KMS-11 (cell line): ENCODE measurements around the gene CDK17.

Experiments
- H2AFZ ChIP-seq: fragments of 200-600 bp; sonication (generic); 2 replicates; pipeline ENCODE4 v1.6.1; 2016; ENCODE audit warnings: antibody characterized with exemption, mixed run types, low read depth
- H3K27ac ChIP-seq: fragments of 200-600 bp; sonication (generic); 2 replicates; pipeline ENCODE4 v1.6.1; 2016; ENCODE audit warnings: mild to moderate bottlenecking, mixed run types
- H3K27me3 ChIP-seq: fragments of 200-600 bp; sonication (generic); 2 replicates; pipeline ENCODE4 v1.6.1; 2017; ENCODE audit warnings: mild to moderate bottlenecking, low read depth, mixed run types, moderate library complexity; ENCODE audit not compliant: insufficient read depth
- H3K36me3 ChIP-seq: fragments of 200-600 bp; sonication (generic); 2 replicates; pipeline ENCODE4 v1.6.1; 2017; ENCODE audit warnings: mild to moderate bottlenecking, mixed run types; ENCODE audit not compliant: insufficient read depth
- H3K4me1 ChIP-seq: fragments of 200-600 bp; sonication (generic); 2 replicates; pipeline ENCODE4 v1.6.1; 2016; ENCODE audit warnings: mild to moderate bottlenecking, low read depth, mixed run types; ENCODE audit not compliant: poor library complexity, severe bottlenecking
- H3K4me2 ChIP-seq: fragments of 200-600 bp; sonication (generic); 2 replicates; pipeline ENCODE4 v1.7.0; 2016; ENCODE audit warnings: mild to moderate bottlenecking, mixed run types
- H3K4me3 ChIP-seq: fragments of 200-600 bp; sonication (generic); IDR thresholded peaks from 2 replicates; pipeline ENCODE4 v1.6.1; 2017; ENCODE audit warnings: low read depth, low read length, mixed read lengths; ENCODE audit not compliant: insufficient read depth
- H3K79me2 ChIP-seq: fragments of 200-600 bp; sonication (generic); 2 replicates; pipeline ENCODE4 v1.6.1; 2016; ENCODE audit warnings: low read depth, mixed run types; ENCODE audit not compliant: insufficient read depth
- H3K9ac ChIP-seq: fragments of 200-600 bp; sonication (generic); 2 replicates; pipeline ENCODE4 v1.6.1; 2016; ENCODE audit warnings: mild to moderate bottlenecking, mixed run types
- H4K20me1 ChIP-seq: fragments of 200-600 bp; sonication (generic); 2 replicates; pipeline ENCODE4 v1.6.1; 2016; ENCODE audit warnings: mild to moderate bottlenecking, mixed run types; ENCODE audit not compliant: insufficient read depth
- TF ChIP-seq, protein P1 (sequence below): fragments of 200-600 bp; sonication (generic); conservative IDR thresholded peaks from 2 replicates; pipeline ENCODE4 v1.6.1; 2017; ENCODE audit warnings: low read depth, mild to moderate bottlenecking, antibody characterized with exemption, low read length, moderate library complexity, mixed read lengths

Gene CDK17

DNA sequence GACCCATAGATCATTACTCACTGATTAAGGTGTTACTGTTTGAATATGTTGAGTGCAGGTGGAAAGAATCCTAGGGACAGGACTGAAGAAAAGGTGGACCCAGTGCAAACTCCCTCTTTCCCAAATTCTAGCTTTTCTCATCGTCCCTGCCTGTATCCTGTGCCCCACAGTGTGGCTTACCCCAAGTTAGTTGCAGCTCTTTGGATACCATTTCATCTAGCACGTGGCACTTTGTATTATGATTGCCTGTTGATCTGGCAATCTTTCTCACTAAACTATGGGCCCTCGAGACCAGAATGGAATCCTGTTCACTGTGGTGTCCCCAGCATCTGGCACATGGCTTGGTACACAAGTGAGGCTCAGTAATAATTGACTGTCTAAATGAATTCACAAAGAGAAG lies 139.6 kb downstream of the CDK17 start:
- Histone ChIP-seq H3K27ac (no peak overlapping the region), H2AFZ (no peak overlapping the region), H3K4me3 (no peak overlapping the region), H3K27me3 (no peaks in the 10 kb centered on the region), H4K20me1 (no peaks in the 10 kb centered on the region), H3K9ac (no peak overlapping the region), H3K4me1 (peaks cover 51% of the 10 kb centered on the region), H3K4me2 (no peak overlapping the region), H3K36me3 (no peaks in the 10 kb centered on the region), H3K79me2 (peaks cover 10% of the 10 kb centered on the region; the same call in 1 of the 2 replicates)
- TF ChIP-seq, protein P1, sequence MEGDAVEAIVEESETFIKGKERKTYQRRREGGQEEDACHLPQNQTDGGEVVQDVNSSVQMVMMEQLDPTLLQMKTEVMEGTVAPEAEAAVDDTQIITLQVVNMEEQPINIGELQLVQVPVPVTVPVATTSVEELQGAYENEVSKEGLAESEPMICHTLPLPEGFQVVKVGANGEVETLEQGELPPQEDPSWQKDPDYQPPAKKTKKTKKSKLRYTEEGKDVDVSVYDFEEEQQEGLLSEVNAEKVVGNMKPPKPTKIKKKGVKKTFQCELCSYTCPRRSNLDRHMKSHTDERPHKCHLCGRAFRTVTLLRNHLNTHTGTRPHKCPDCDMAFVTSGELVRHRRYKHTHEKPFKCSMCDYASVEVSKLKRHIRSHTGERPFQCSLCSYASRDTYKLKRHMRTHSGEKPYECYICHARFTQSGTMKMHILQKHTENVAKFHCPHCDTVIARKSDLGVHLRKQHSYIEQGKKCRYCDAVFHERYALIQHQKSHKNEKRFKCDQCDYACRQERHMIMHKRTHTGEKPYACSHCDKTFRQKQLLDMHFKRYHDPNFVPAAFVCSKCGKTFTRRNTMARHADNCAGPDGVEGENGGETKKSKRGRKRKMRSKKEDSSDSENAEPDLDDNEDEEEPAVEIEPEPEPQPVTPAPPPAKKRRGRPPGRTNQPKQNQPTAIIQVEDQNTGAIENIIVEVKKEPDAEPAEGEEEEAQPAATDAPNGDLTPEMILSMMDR: no peak

- H3K79me2 ChIP-seq: peaks cover 14% of the 10 kb centered on the region; the same call in 1 of the 2 replicates
- H3K27me3 ChIP-seq: no peaks in the 10 kb centered on the region
- no peak overlapping the region for H3K4me3 ChIP-seq
- H3K36me3 ChIP-seq: no peaks in the 10 kb centered on the region
- no peaks in the 10 kb centered on the region for H4K20me1 ChIP-seq
- no peak overlapping the region for H3K27ac ChIP-seq
- H3K4me1 ChIP-seq: peaks cover 55% of the 10 kb centered on the region
- H3K4me2 ChIP-seq: no peak overlapping the region
- TF ChIP-seq, protein P1: no peak
- no peak overlapping the region for H3K9ac ChIP-seq
- no peak overlapping the region for H2AFZ ChIP-seq
Observed at GRCh38 chr12:96260231-96260630, 140.0 kb downstream of the CDK17 start.

GRCh38 chr12:96258104-96258961 lies 141.9 kb downstream of the CDK17 start:
- Histone ChIP-seq H3K27ac (peak overlapping the region; percentile 53), H3K4me1 (peaks cover 66% of the 10 kb centered on the region), H2AFZ (no peak overlapping the region), H3K4me3 (no peak overlapping the region), H3K9ac (no peak overlapping the region), H3K79me2 (peaks cover 33% of the 10 kb centered on the region; the same call in 1 of the 2 replicates), H3K27me3 (no peaks in the 10 kb centered on the region), H3K4me2 (peak overlapping the region; percentile 36), H4K20me1 (no peaks in the 10 kb centered on the region), H3K36me3 (no peaks in the 10 kb centered on the region)
- TF ChIP-seq, protein P1: no peak

DNA sequence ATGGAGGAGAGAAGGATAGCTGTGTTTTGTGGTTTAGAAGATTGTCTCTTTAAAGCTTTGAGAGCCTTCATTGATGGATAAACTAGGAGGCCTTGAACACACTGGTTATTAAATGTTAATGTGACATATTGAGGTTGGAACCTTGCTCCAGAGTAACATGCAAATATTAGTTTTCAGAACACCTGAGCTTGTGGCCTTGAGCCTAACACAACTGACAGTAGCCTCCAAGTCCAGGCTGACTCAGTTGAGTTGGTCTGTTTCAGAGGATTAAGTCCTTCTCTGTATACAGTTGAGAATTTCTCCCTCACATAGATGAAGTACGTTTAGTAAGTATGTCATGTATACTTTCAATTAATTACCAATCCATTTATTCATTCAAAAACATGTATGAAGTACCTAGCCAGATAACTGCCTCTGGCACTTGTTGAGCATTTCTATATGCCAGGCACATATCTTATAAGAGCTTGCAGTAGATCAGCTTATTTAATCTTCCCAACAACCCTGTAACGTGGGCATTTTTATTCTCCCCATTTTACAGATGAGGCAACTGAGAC lies 142.6 kb downstream of the CDK17 start:
- Histone ChIP-seq H3K4me1 (peaks cover 67% of the 10 kb centered on the region), H3K27me3 (no peaks in the 10 kb centered on the region), H3K27ac (peak overlapping the region; percentile 53), H3K36me3 (no peaks in the 10 kb centered on the region), H2AFZ (no peak overlapping the region), H3K4me3 (no peak overlapping the region), H3K79me2 (peaks cover 38% of the 10 kb centered on the region; the same call in 1 of the 2 replicates), H3K4me2 (peak overlapping the region; percentile 36), H4K20me1 (no peaks in the 10 kb centered on the region), H3K9ac (no peak overlapping the region)
- TF ChIP-seq, protein P1: no peak
